Panc1 (cell line): Measurements from ENCODE around the gene NUDT2. TPM values are rescaled to one million over a fixed set of nuclear protein-coding genes. Genes with fewer than 3 reads are reported as not detected.

Experiments
- ATAC-seq: fragments of 200-7000 bp; cut with Tn5 transposase; 2 replicates; pipeline ENCODE4 v1.9.1; 2020; ENCODE audit warnings: mild to moderate bottlenecking, moderate library complexity
- BruUV-seq: library from RNA; stranded (reverse); fragments of 400-500 nt; replicated peaks from 2 replicates; lab custom pipeline; 2021; lab: Mats Ljungman, UMichigan
- CTCF ChIA-PET: fragments of 300-600 bp; sonication (Branson Sonifier 250); formaldehyde crosslinking; loops from one replicate; lab custom pipeline; 2022; ENCODE audit warnings: antibody characterized with exemption; lab: Charles Lee
- POLR2A ChIA-PET: fragments of 300-600 bp; sonication (Branson Sonifier 250); formaldehyde crosslinking; loops from one replicate; lab custom pipeline; 2022; ENCODE audit warnings: antibody characterized with exemption; lab: Charles Lee
- DNase-seq: peaks from one replicate; pipeline ENCODE4 v3.0.0-alpha.2; 2010; ENCODE audit warnings: low read depth, low spot score
- H3K27ac ChIP-seq: 2 replicates; pipeline ENCODE4 v1.5.1; 2011; ENCODE audit warnings: mild to moderate bottlenecking, low read length, inconsistent platforms
- H3K27me3 ChIP-seq: fragments of 200-500 bp; sonication (Bioruptor generic); 2 replicates; pipeline ENCODE4 v1.6.0; 2014; ENCODE audit warnings: low read length, inconsistent platforms; ENCODE audit not compliant: control insufficient read depth, insufficient read depth
- H3K36me3 ChIP-seq: fragments of 200-500 bp; sonication (Bioruptor generic); 2 replicates; pipeline ENCODE4 v1.5.1; 2014; ENCODE audit warnings: inconsistent platforms, mild to moderate bottlenecking, low read length, moderate library complexity; ENCODE audit not compliant: control insufficient read depth, insufficient read depth
- H3K4me1 ChIP-seq: 2 replicates; pipeline ENCODE4 v1.5.1; 2011; ENCODE audit warnings: inconsistent platforms, mild to moderate bottlenecking, low read length, moderate library complexity; ENCODE audit not compliant: control insufficient read depth, insufficient read depth
- H3K4me3 ChIP-seq, 2 experiments: 2 replicates each; pipeline ENCODE4 v1.5.1; 2011 to 2012; ENCODE audit warnings: low read depth in 2 of 2, low read length in 2 of 2, mild to moderate bottlenecking in 2 of 2, inconsistent platforms in 1 of 2, moderate library complexity in 1 of 2
- H3K9me3 ChIP-seq: fragments of 200-500 bp; sonication (Bioruptor generic); 2 replicates; pipeline ENCODE4 v1.5.1; 2014; ENCODE audit warnings: low read depth, mild to moderate bottlenecking, inconsistent platforms, low read length, moderate library complexity; ENCODE audit not compliant: control insufficient read depth, insufficient read depth
- POLR2AphosphoS5 ChIP-seq: IDR thresholded peaks from 2 replicates; pipeline ENCODE4 v1.6.1; 2012; ENCODE audit warnings: mild to moderate bottlenecking, low read depth, low read length, moderate library complexity
- REST ChIP-seq, 2 experiments: IDR thresholded peaks; 2 replicates each; pipeline ENCODE4 v1.6.1; 2011 to 2012; ENCODE audit warnings: low read depth in 2 of 2, control low read depth in 1 of 2, low read length in 1 of 2, mild to moderate bottlenecking in 1 of 2, moderate library complexity in 1 of 2; ENCODE audit not compliant: insufficient read depth in 1 of 2
- SIN3A ChIP-seq: IDR thresholded peaks from 2 replicates; pipeline ENCODE4 v1.6.1; 2012; ENCODE audit warnings: low read depth, mild to moderate bottlenecking, low read length, moderate library complexity, borderline replicate concordance; ENCODE audit not compliant: insufficient read depth
- TCF7L2 ChIP-seq: IDR thresholded peaks from 2 replicates; pipeline ENCODE4 v1.6.1; 2011; ENCODE audit warnings: mild to moderate bottlenecking, low read depth, low read length, inconsistent platforms
- in situ Hi-C: cut with HindIII; loops from 2 replicates; pipeline ENCODE4 v1.10.0; 2016; ENCODE audit warnings: low sequenced_read_pairs, low pct_unique_long_range_greater_than_20kb
- intact Hi-C: fragments of 100-400 bp; cut with micrococcal nuclease; formaldehyde crosslinking; loops from one replicate; pipeline ENCODE4 v1.10.0; 2022; ENCODE audit not compliant: unreplicated experiment
- total RNA-seq: library from RNA; stranded (reverse); gene quantifications from one replicate; pipeline ENCODE4 v1.2.1, GENCODE V29; 2021; ENCODE audit not compliant: unreplicated experiment
- TF ChIP-seq, protein P1 (sequence below): fragments of 450-650 bp; IDR thresholded peaks from 2 replicates; pipeline ENCODE4 v1.5.1; 2017; ENCODE audit warnings: mild to moderate bottlenecking

The NUDT2 gene
- total RNA-seq, 1 experiment from 2014 or later = 36.2 TPM

DNA sequence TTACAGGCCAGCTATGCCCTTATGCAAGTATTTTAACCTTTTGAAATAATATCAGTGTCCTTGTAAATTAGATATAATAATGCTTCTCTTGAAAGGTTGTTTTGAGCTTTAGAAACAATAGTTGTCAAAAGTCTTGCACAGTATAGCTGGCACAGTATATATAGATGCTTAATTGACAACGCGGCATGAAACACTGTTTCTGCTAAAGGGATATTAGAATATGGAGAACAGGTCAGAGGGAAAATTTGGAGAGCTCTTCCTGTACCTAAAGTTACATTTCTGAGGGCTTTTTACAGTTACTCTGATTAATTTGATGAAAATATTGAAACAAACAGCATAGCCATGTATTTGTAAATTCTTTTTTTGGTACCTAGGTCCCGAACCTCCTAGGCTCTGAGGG, 4.5 kb downstream of the NUDT2 start:
- ATAC-seq = no peak
- no peak overlapping the region for H3K4me3 ChIP-seq
- peaks cover 14% of the 10 kb centered on the region for H3K4me1 ChIP-seq
- POLR2A ChIA-PET = interaction anchor here (0.7 kb wide), 1 partner anchor 55 kb away, joined by 17 read pairs; no protein-coding TSS in a partner anchor
- no peak for DNase-seq
- intact Hi-C loops (no loop called here), in situ Hi-C loops (no loop called here)
- no TSS peak for BruUV-seq
- H3K27ac ChIP-seq = no peak overlapping the region
- TF ChIP-seq, protein P1, sequence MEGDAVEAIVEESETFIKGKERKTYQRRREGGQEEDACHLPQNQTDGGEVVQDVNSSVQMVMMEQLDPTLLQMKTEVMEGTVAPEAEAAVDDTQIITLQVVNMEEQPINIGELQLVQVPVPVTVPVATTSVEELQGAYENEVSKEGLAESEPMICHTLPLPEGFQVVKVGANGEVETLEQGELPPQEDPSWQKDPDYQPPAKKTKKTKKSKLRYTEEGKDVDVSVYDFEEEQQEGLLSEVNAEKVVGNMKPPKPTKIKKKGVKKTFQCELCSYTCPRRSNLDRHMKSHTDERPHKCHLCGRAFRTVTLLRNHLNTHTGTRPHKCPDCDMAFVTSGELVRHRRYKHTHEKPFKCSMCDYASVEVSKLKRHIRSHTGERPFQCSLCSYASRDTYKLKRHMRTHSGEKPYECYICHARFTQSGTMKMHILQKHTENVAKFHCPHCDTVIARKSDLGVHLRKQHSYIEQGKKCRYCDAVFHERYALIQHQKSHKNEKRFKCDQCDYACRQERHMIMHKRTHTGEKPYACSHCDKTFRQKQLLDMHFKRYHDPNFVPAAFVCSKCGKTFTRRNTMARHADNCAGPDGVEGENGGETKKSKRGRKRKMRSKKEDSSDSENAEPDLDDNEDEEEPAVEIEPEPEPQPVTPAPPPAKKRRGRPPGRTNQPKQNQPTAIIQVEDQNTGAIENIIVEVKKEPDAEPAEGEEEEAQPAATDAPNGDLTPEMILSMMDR = no peak
- TF ChIP-seq TCF7L2 = no peak
- no peak for TF ChIP-seq REST (IDR thresholded peaks at IDR 0.05; ENCODE audit: insufficient read depth in 1 of 2, low read depth in 2 of 2, low read length in 1 of 2)
- no peak for TF ChIP-seq SIN3A
- no peak for TF ChIP-seq POLR2AphosphoS5
- no peaks in the 10 kb centered on the region for H3K27me3 ChIP-seq
- H3K9me3 ChIP-seq = no peaks in the 10 kb centered on the region
- CTCF ChIA-PET = interaction anchor here (0.5 to 1.3 kb wide), 5 partner anchors 23 to 335 kb away, joined by 4 to 18 read pairs (median 8); no protein-coding TSS in a partner anchor
- no peaks in the 10 kb centered on the region; the same call in 1 of the 2 replicates for H3K36me3 ChIP-seq

DNA sequence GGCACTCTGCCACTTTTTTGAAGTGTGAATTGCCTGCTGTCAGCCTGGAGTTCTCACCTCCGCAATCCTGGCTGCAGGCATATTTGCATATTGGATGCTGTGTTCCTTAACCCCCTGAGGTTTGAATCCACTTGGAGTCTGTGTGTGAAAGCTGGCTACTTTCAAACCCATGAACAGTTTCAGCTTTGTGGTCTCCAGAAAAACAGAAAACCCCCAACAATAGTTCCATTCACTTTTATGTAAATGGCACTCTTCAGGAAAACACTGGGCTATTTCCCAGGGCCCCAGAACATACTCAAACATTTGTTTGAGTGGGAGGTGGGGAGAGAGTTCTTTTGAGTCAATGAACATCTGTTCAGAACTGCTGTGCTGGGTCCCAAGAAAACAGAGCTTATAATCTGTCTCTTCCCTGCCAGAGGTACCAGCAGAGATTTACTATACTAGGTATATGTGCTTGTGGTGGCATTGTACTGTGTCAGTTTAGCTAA, 5.0 kb downstream of the NUDT2 start:
- intact Hi-C loops (no loop called here), in situ Hi-C loops (no loop called here)
- Histone ChIP-seq H3K36me3 (no peaks in the 10 kb centered on the region; the same call in 1 of the 2 replicates), H3K27ac (no peak overlapping the region), H3K9me3 (no peaks in the 10 kb centered on the region), H3K4me1 (peaks cover 14% of the 10 kb centered on the region), H3K27me3 (no peaks in the 10 kb centered on the region), H3K4me3 (no peak overlapping the region)
- POLR2A ChIA-PET = no interaction called here
- DNase-seq (no peak), ATAC-seq (no peak)
- TF ChIP-seq, protein P1 = no peak
- TF ChIP-seq REST (IDR thresholded peaks at IDR 0.05; ENCODE audit: insufficient read depth in 1 of 2, low read depth in 2 of 2, low read length in 1 of 2) = no peak
- no peak for TF ChIP-seq SIN3A
- TF ChIP-seq POLR2AphosphoS5 = no peak
- TF ChIP-seq TCF7L2 = no peak
- CTCF ChIA-PET = interaction anchor here (1.3 kb wide), 1 partner anchor 46 kb away, joined by 4 read pairs; no protein-coding TSS in a partner anchor
- no TSS peak for BruUV-seq
